ENCODE data around the gene RAB14. TPM values are rescaled to one million over a fixed set of nuclear protein-coding genes. Genes with fewer than 3 reads are reported as not detected.

RAB14 gene
- total RNA-seq, 6 experiments from 2014 or later, result 80.3 to 91.4 (median 85.8) TPM

DNA sequence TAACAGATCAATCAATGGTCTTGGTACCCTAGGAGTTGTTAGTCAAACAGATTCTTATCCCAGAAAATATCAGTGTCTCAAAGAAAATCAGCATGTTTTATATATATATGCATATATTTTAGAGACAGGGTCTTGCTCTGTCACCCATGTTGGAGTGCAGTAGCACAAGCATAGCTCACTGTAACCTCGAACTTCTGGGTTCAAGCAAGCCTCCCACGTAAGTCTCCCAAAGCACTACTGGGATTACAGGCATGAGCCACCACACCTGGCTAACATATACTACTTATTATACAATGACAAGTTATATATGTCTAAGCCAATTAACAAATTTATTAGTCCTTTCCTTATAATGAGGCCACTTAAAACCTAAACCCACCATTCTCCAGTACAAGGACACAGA is 10.4 kb downstream of the RAB14 start:
- Mint-ChIP-seq H3K27ac (peak overlapping the region; percentile 38), H3K4me3 (no peak overlapping the region; the same call in 1 of the 2 replicates), H3K4me1 (ENCODE audit: low read depth) (peaks cover 89% of the 10 kb centered on the region), H3K9me3 (no peaks in the 10 kb centered on the region), H3K36me3 (ENCODE audit: low read depth) (peaks cover 12% of the 10 kb centered on the region), H3K27me3 (ENCODE audit: insufficient read depth) (no peaks in the 10 kb centered on the region)
- no peak for DNase-seq
- TF ChIP-seq CTCF (IDR thresholded peaks at IDR 0.05), result no peak

GRCh38 chr9:121189660-121190059 is 12.0 kb downstream of the RAB14 start:
- Mint-ChIP-seq H3K27ac (peak overlapping the region; percentile 26; the same call in 1 of the 2 replicates), H3K27me3 (ENCODE audit: insufficient read depth) (no peaks in the 10 kb centered on the region), H3K4me1 (ENCODE audit: low read depth) (peaks cover 89% of the 10 kb centered on the region), H3K4me3 (no peak overlapping the region), H3K36me3 (ENCODE audit: low read depth) (peaks cover 25% of the 10 kb centered on the region), H3K9me3 (no peaks in the 10 kb centered on the region)
- DNase-seq, result no peak
- no peak for TF ChIP-seq CTCF (IDR thresholded peaks at IDR 0.05)

GRCh38 chr9:121189006-121189405 is 12.7 kb downstream of the RAB14 start:
- TF ChIP-seq CTCF (IDR thresholded peaks at IDR 0.05), result no peak
- Mint-ChIP-seq H3K27ac (no peak overlapping the region), H3K4me1 (ENCODE audit: low read depth) (peaks cover 89% of the 10 kb centered on the region)

DNA sequence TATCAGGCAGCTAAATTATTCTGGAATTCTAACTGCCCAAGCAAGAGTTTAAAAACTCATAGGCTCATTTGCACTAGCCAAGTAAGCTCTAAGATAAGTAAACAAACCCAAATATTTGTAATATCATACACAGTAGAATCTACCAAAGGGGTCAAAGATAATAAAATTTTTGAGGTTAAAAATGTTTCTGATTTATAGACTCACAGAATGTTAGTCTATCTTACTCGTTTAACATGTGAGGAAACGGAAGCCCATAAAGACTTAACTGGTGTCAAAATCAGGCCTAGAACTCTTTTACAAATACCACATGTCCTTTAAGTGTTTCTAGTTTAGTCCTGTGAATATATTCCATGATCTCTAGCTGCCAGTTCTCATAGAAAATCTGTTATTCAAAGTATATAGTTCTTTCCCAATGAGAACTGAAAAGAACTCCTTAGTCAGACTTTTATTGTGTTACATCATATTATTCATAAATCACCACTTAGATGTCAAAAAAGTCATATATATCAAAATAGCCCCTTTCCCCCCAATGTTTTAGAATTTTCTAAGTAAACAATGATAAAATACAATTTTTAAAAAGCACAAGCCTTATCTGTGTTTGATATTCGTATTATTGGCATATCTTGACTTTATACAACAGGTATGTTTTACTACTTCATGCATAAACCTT is 13.9 kb downstream of the RAB14 start:
- no peak overlapping the region for H3K4me3 Mint-ChIP-seq
- peaks cover 33% of the 10 kb centered on the region for H3K36me3 Mint-ChIP-seq (ENCODE audit: low read depth)
- H3K27ac Mint-ChIP-seq, result no peak overlapping the region
- H3K4me1 Mint-ChIP-seq (ENCODE audit: low read depth), result peaks cover 91% of the 10 kb centered on the region
- no peak for DNase-seq
- H3K9me3 Mint-ChIP-seq, result no peaks in the 10 kb centered on the region
- TF ChIP-seq CTCF (IDR thresholded peaks at IDR 0.05), result no peak
- H3K27me3 Mint-ChIP-seq (ENCODE audit: insufficient read depth), result no peaks in the 10 kb centered on the region

More at GRCh38 chr9:121189006-121189405, 12.7 kb downstream of the RAB14 start:
- no peaks in the 10 kb centered on the region for H3K9me3 Mint-ChIP-seq
- DNase-seq, result no peak
- H3K27me3 Mint-ChIP-seq (ENCODE audit: insufficient read depth), result no peaks in the 10 kb centered on the region
- no peak overlapping the region for H3K4me3 Mint-ChIP-seq
- peaks cover 25% of the 10 kb centered on the region for H3K36me3 Mint-ChIP-seq (ENCODE audit: low read depth)

- Mint-ChIP-seq H3K4me3 (no peak overlapping the region), H3K27me3 (ENCODE audit: insufficient read depth) (no peaks in the 10 kb centered on the region), H3K4me1 (ENCODE audit: low read depth) (peaks cover 79% of the 10 kb centered on the region), H3K9me3 (no peaks in the 10 kb centered on the region), H3K27ac (no peak overlapping the region; the same call in 1 of the 2 replicates), H3K36me3 (ENCODE audit: low read depth) (peaks cover 37% of the 10 kb centered on the region)
- no peak for TF ChIP-seq CTCF (IDR thresholded peaks at IDR 0.05)
- DNase-seq, result no peak
These were observed 15.8 kb downstream of the RAB14 start for GRCh38 chr9:121185774-121186403.
